Measurements from ENCODE around the gene FIBIN.

The FIBIN gene

DNA sequence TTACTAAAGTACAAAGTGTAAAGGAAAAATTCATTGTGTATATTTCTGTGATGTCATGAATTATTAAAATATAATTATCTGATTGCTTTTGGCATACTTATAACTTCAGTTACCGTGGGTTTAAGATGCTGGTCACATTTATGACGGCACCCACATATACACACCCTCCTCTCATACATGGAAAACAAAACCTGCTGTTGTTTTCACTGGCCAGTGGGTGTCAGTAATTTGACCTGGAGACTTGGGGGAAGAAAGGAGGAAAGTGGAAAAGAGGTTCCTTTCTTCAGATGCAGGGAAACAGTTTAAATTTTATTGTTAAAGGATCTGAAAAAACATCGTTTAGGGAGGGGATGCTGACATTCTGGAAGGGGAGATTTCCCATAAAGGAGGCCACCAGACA is 46.0 kb downstream of the FIBIN start:
- H3K27me3 ChIP-seq: no peaks in the 10 kb centered on the region
- H3K36me3 ChIP-seq: no peaks in the 10 kb centered on the region
- peaks cover 0 to 17% (median 9%) of the 10 kb centered on the region in 4 donors for H3K4me1 ChIP-seq
- no peak overlapping the region for H3K27ac ChIP-seq
- intact Hi-C loops (cut with DNase I; ENCODE audit: low total_unique reads): no loop called here
- TF ChIP-seq, protein P1, sequence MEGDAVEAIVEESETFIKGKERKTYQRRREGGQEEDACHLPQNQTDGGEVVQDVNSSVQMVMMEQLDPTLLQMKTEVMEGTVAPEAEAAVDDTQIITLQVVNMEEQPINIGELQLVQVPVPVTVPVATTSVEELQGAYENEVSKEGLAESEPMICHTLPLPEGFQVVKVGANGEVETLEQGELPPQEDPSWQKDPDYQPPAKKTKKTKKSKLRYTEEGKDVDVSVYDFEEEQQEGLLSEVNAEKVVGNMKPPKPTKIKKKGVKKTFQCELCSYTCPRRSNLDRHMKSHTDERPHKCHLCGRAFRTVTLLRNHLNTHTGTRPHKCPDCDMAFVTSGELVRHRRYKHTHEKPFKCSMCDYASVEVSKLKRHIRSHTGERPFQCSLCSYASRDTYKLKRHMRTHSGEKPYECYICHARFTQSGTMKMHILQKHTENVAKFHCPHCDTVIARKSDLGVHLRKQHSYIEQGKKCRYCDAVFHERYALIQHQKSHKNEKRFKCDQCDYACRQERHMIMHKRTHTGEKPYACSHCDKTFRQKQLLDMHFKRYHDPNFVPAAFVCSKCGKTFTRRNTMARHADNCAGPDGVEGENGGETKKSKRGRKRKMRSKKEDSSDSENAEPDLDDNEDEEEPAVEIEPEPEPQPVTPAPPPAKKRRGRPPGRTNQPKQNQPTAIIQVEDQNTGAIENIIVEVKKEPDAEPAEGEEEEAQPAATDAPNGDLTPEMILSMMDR (IDR thresholded peaks at IDR 0.05): no peak
- peaks cover 0 to 7% (median 0%) of the 10 kb centered on the region in 3 donors for H3K9me3 ChIP-seq
- no peak overlapping the region for H3K4me3 ChIP-seq
- DNase-seq: no peak

DNA sequence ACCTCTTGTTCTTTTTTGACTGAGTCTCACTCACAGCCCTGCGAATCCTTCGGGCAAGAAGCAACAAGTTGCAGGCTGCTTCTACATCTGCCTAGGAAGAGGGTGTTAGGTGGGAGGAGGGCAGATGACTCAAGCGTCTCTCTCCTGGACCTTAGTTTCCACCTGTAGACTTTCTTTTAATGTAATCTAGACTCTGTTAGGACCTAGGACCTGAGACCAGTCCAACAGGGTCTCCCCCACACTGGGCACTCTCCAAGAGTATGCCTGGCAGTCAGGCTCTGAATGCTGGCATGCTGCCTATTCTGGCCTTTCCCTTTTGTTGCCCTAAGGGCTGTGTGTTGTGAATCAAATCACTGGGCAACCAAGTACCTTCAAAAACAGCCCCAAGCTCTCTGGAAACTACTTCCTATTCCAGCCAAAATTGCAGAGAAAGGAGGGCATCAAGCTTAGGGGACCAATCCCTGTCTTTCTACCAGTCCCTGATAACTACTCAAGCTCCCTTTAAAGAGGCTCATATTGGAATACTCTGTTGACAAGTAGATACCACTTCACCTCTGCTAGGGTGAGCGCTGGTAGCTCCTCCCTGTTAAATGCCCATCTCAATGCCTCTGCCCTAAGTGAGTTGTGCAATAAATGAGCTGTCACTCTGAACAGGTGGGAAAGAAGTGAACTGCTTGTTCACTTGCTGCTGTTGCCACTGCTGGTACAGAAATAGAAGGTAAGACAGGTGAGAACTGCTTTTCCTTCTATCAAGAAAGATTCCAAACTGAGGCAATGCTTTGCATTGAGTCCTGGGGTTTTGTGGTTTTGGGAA is 46.6 kb downstream of the FIBIN start, which contains the start of gene BBOX1:
BBOX1 (plus strand) TSS at position 514 of the 814 bp plus-strand sequence. CDS start 14,616 bp downstream, outside the sequence.
- Histone ChIP-seq H3K36me3 (no peaks in the 10 kb centered on the region), H3K27me3 (no peaks in the 10 kb centered on the region), H3K27ac (peak within 1 kb of the TSS in 1 of 2 donors; percentile 29), H3K4me1 (peaks cover 0 to 17% (median 9%) of the 10 kb centered on the region in 4 donors), H3K4me3 (no peak within 1 kb of the TSS), H3K9me3 (peaks cover 0 to 6% (median 0%) of the 10 kb centered on the region in 3 donors)
- peak in 1 of 2 donors; percentile 67 for DNase-seq
- TF ChIP-seq, protein P1 (IDR thresholded peaks at IDR 0.05): no peak
- intact Hi-C loops (cut with DNase I; ENCODE audit: low total_unique reads): no loop called here

DNA sequence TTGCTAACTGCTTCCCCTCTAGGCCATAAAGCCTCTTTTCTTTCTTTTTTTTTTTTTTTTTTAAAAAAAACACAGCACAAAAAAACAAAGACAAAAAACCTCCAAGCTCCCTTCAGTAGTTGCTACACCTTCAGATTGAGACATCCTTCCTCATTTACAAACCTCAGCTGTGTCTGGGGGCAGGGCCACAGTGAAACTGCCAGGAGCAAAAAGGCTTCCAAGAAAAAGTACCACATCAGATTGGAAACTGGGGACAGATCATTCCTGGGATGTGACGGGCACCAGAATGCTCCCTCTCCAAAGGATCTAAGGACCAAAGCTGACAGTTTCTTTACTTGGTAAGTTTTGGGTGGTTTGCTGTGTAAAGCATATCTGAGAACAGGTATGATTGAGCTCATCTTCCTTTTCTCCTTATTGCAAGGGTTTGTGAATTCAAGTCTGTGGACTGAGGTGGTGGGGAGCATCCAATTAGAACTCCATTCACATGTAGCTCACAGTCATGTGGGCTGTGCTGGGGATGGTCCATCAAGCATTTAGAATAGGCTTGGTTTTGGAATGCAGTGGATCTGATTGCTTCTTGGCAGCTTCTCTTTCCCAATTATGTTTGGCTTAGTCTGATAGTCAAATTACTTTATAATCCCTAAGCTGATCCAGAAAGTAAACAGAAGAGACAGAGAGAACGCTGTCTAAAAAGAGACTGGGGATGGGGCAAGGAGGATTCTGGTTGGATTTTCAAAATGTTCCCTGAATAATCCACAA is 47.4 kb downstream of the FIBIN start:
- no peak overlapping the region for H3K4me3 ChIP-seq
- DNase-seq: no peak
- TF ChIP-seq, protein P1 (IDR thresholded peaks at IDR 0.05): no peak
- intact Hi-C loops (cut with DNase I; ENCODE audit: low total_unique reads): no loop called here
- H3K27me3 ChIP-seq: no peaks in the 10 kb centered on the region
- peak overlapping the region in 1 of 2 donors; percentile 29 for H3K27ac ChIP-seq
- H3K4me1 ChIP-seq: peaks cover 0 to 17% (median 9%) of the 10 kb centered on the region in 4 donors
- H3K36me3 ChIP-seq: no peaks in the 10 kb centered on the region
- H3K9me3 ChIP-seq: peaks cover 0 to 6% (median 0%) of the 10 kb centered on the region in 3 donors

All from tibial artery (tissue), 4 donors.